ENCODE measurements around the gene TMED8.
"Not testable (repeated sequence)": the region's sequence is repeated elsewhere in the genome, so short reads cannot be mapped to it uniquely, and the experiment has no call there.

DNA sequence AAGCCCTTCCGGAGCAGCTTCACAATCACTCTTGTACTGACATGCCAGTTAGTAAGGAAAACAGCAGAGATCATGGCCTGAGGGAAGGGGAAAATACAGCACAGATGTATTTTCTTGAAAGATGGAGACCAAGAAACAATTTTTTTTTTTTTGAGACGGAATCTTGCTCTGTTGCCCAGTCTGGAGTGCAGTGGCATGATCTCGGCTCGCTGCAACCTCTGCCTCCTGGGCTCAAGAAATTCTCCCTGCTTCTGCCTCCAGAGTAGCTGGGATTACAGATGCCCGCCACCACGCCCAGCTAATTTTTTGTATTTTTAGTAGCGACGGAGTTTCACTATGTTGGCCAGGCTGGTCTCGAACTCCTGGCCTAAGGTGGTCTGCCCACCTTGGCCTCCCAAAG lies 39.6 kb downstream of the TMED8 start:
- TF ChIP-seq, protein P1, sequence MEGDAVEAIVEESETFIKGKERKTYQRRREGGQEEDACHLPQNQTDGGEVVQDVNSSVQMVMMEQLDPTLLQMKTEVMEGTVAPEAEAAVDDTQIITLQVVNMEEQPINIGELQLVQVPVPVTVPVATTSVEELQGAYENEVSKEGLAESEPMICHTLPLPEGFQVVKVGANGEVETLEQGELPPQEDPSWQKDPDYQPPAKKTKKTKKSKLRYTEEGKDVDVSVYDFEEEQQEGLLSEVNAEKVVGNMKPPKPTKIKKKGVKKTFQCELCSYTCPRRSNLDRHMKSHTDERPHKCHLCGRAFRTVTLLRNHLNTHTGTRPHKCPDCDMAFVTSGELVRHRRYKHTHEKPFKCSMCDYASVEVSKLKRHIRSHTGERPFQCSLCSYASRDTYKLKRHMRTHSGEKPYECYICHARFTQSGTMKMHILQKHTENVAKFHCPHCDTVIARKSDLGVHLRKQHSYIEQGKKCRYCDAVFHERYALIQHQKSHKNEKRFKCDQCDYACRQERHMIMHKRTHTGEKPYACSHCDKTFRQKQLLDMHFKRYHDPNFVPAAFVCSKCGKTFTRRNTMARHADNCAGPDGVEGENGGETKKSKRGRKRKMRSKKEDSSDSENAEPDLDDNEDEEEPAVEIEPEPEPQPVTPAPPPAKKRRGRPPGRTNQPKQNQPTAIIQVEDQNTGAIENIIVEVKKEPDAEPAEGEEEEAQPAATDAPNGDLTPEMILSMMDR (IDR thresholded peaks at IDR 0.05), result not testable (repeated sequence)
- not testable (repeated sequence) for TF ChIP-seq EZH2phosphoT487, EZH2 (IDR thresholded peaks at IDR 0.05)
